Omental fat pad (tissue), 4 donors: ENCODE results near the gene PCBP3. TPM values are rescaled to one million over a fixed set of nuclear protein-coding genes. Genes with fewer than 3 reads are reported as not detected.
"Not testable (repeated sequence)": the region's sequence is repeated elsewhere in the genome, so short reads cannot be mapped to it uniquely, and the experiment has no call there.

Source experiments
- ATAC-seq: fragments of 150-250 bp; one replicate; pipeline ENCODE4 v1.9.1; 2016; ENCODE audit warnings: mild to moderate bottlenecking, moderate library complexity; ENCODE audit not compliant: low FRiP score
- DNase-seq: peaks from one replicate; pipeline ENCODE4 v3.0.0-alpha.2; 2019; ENCODE audit warnings: low spot score
- CTCF ChIP-seq, 3 donors: fragments of 450-650 bp; IDR thresholded peaks; one replicate each; pipeline ENCODE4 v1.5.1; 2016 to 2017; ENCODE audit warnings: antibody characterized with exemption in 3 of 3, mild to moderate bottlenecking in 3 of 3, moderate library complexity in 2 of 3
- total RNA-seq, 4 donors: library from RNA; depleted of rRNA; stranded (reverse); fragments of >200 nt; gene quantifications; one replicate each; pipeline ENCODE4 v1.1.0, GENCODE V29; 2016

The PCBP3 gene
- total RNA-seq, 4 donors from 2014 or later, result 1.1 to 26.8 (median 14.8) TPM

DNA sequence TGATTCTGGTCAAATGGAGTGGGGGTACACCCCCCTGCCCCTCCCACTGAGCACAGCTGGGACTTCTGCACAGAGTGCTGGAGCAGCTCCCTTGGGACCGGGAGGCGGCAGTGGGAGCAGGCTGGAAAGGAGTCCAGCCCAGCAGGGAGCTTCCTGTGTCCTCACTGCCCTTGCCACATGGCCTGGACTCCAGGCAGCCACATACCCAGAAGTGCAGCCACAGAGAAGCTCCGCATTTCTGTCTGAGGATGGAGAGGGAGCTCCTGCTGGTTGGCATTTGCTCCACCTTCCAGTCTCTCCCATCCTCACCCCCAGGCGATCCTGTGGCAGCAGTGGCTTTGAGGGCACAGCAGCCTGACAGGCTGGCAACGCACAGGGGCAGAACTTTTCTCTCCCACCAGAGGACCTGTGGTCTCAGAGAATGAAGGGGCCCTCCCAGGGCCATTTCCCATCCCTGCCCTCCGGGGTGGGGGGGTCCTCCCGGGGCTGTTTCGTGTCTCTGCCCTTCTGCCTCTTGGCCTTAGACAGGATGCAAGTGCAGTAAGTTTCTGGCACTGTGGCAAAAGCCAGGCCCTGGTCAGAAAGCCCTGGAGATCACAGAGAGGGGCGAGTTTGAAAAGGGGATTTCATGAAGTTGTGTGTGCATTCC is 234.4 kb downstream of the PCBP3 start:
- no peak for ATAC-seq
- TF ChIP-seq CTCF (IDR thresholded peaks at IDR 0.05), result no peak
- no peak for DNase-seq

DNA sequence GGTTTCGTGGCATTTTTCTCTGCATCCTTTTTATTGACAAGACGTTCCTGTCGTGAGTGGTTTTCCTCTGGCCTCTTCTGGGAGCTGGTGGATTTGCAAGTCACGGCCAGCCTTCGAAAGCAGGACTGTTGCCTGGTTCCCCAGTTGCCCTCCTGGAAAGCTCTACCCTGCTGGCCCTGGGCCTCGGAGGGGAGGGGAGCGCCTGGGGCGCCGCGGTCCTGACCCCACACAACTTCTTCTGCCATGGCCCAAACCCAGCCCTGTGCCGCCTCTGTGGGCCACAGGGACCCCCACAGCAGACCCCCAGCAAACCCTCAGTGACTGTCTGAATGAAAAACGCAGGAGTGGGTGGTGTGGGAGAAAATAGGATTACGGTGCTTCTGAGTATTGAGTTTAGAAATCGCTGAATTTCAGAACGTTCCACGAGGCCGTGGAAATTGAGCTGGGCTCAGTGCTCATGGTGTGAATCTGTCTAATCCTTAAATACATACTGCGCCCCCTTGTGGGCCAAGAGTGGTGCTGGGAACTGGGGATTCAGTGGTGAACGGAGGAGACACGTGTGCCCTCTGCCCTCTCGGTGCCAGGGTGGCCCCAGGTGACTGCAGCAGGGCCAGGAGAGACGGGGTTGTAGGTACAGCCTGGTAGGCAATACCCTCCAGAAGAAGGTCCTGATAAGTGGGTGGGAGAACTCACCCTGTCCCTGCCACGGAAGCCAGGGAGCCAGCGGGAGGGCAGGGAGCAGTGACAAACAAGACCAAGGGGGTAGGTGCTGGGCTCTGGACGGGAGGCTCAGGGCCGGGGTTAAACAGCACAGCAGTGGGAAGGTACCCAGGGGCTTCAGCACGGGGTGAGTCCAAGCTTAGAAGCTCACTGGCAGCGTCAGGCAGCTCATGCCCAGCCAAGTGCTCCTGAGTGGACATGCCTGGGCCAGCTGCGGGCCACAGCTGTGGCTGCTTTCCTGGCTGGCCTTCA is 236.9 kb downstream of the PCBP3 start:
- no peak for ATAC-seq
- peak; percentile 78 for DNase-seq
- no peak for TF ChIP-seq CTCF (IDR thresholded peaks at IDR 0.05)

- no peak for TF ChIP-seq CTCF (IDR thresholded peaks at IDR 0.05)
- DNase-seq (no peak), ATAC-seq (no peak)
Observed at GRCh38 chr21:45882645-45883044, 239.1 kb downstream of the PCBP3 start.

DNA sequence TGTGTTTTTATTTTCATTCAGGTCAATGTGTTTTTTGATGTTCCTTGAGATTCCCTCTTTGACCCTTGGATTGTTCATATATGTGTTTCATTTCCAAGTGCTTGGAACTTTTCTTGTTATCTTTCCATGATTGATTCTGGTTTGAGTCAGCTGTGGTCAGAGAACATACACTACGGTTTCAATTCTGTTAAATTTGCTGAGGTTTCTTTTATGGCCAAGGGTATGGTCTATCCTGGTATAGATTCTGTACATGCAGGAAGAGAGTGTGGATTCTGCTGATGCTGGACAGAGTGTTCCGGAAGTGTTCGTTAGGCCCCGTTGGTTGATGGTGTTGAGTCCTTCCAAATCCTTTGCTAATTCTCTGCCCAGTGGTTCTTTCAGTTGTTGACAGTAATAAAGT is 239.6 kb downstream of the PCBP3 start:
- no peak for TF ChIP-seq CTCF (IDR thresholded peaks at IDR 0.05)
- ATAC-seq (no peak), DNase-seq (no peak)

GRCh38 chr21:45885597-45885929 is 242.0 kb downstream of the PCBP3 start:
- no peak for DNase-seq
- ATAC-seq, result no peak
- TF ChIP-seq CTCF (IDR thresholded peaks at IDR 0.05), result no peak

DNA sequence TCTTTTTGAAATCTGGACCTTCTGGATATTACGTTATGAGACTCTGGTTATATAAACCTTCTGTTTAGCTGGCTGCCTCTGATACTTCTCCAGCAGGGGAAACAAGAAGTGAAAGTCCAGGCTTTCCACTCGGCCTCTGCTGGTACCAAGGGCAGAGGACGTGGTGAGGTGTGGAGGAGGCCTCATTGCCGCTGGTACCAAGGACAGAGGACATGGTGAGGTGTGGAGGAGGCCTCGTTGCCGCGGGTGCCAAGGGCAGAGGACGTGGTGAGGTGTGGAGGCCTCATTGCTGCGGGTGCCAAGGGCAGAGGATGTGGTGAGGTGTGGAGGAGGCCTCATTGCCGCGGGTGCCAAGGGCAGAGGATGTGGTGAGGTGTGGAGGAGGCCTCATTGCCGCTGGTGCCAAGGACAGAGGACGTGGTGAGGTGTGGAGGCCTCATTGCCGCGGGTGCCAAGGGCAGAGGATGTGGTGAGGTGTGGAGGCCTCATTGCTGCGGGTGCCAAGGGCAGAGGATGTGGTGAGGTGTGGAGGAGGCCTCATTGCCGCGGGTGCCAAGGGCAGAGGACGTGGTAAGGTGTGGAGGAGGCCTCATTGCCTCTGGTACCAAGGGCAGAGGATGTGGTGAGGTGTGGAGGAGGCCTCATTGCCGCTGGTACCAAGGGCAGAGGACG is 242.5 kb downstream of the PCBP3 start:
- not testable (repeated sequence) for ATAC-seq, DNase-seq

- no peak for DNase-seq
- ATAC-seq, result no peak
- TF ChIP-seq CTCF (IDR thresholded peaks at IDR 0.05), result no peak
Observed at GRCh38 chr21:45886610-45887026, 243.1 kb downstream of the PCBP3 start.
